Breast epithelium (tissue), 3 donors: Measurements from ENCODE around the gene ZNF525.
"Not testable (repeated sequence)": the region's sequence is repeated elsewhere in the genome, so short reads cannot be mapped to it uniquely, and the experiment has no call there.

Source experiments
- POLR2A ChIP-seq: fragments of 450-650 bp; IDR thresholded peaks from one replicate; pipeline ENCODE4 v1.6.1; 2016; ENCODE audit warnings: antibody characterized with exemption, mild to moderate bottlenecking, moderate library complexity
- POLR2AphosphoS5 ChIP-seq, 3 donors: sonication (generic); formaldehyde crosslinking; IDR thresholded peaks; one replicate each; pipeline ENCODE4 v1.6.1; 2017; ENCODE audit warnings: antibody characterized with exemption in 3 of 3
- TF ChIP-seq, protein P1 (sequence below), 3 donors: fragments of 450-650 bp; IDR thresholded peaks; one replicate each; pipeline ENCODE4 v1.5.1; 2016 to 2017; ENCODE audit warnings: antibody characterized with exemption in 3 of 3, mild to moderate bottlenecking in 3 of 3, moderate library complexity in 3 of 3

DNA sequence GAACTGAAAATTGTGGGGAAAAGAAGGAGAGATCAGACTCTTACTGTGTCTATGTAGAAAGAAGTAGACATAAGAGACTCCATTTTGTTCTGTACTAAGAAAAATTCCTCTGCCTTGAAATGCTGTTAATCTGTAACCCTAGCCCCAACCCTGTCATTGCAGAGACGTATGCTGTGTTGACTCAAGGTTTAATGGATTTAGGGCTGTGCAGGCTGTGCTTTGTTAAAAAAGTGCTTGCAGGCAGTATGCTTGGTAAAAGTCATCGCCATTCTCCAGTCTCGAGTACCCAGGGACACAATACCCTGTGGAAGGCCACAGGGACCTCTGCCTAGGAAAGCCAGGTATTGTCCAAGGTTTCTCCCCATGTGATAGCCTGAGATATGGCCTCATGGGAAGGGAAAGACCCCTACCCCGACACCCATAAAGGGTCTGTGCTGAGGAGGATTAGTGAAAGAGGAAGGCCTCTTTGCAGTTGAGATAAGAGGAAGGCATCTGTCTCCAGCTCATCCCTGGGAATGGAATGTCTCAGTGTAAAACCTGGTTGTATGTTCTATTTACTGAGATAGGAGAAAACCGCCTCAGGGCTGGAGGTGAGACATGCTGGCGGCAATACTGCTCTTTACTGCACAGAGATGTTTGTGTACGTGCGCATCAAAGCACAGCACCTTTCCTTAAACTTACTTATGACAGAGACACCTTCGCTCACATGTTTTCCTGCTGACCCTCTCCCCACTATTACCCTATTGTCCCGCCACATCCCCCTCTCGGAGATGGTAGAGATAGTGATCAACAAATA lies 55.2 kb downstream of the ZNF525 start:
- TF ChIP-seq, protein P1, sequence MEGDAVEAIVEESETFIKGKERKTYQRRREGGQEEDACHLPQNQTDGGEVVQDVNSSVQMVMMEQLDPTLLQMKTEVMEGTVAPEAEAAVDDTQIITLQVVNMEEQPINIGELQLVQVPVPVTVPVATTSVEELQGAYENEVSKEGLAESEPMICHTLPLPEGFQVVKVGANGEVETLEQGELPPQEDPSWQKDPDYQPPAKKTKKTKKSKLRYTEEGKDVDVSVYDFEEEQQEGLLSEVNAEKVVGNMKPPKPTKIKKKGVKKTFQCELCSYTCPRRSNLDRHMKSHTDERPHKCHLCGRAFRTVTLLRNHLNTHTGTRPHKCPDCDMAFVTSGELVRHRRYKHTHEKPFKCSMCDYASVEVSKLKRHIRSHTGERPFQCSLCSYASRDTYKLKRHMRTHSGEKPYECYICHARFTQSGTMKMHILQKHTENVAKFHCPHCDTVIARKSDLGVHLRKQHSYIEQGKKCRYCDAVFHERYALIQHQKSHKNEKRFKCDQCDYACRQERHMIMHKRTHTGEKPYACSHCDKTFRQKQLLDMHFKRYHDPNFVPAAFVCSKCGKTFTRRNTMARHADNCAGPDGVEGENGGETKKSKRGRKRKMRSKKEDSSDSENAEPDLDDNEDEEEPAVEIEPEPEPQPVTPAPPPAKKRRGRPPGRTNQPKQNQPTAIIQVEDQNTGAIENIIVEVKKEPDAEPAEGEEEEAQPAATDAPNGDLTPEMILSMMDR (IDR thresholded peaks at IDR 0.05), result not testable (repeated sequence)
- TF ChIP-seq POLR2A; POLR2AphosphoS5 (IDR thresholded peaks at IDR 0.05): not testable (repeated sequence)
